NCI-H1092 treated with DMSO at 0.1 percent for 48 hours (cell line): Measurements from ENCODE around the gene COPZ1.
"Not testable (repeated sequence)": the region's sequence is repeated elsewhere in the genome, so short reads cannot be mapped to it uniquely, and the experiment has no call there.

Experiments used
- DNase-seq: peaks from one replicate; lab custom pipeline; 2025; lab: John Stamatoyannopoulos, UW

The COPZ1 gene, protein sequence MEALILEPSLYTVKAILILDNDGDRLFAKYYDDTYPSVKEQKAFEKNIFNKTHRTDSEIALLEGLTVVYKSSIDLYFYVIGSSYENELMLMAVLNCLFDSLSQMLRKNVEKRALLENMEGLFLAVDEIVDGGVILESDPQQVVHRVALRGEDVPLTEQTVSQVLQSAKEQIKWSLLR

DNA sequence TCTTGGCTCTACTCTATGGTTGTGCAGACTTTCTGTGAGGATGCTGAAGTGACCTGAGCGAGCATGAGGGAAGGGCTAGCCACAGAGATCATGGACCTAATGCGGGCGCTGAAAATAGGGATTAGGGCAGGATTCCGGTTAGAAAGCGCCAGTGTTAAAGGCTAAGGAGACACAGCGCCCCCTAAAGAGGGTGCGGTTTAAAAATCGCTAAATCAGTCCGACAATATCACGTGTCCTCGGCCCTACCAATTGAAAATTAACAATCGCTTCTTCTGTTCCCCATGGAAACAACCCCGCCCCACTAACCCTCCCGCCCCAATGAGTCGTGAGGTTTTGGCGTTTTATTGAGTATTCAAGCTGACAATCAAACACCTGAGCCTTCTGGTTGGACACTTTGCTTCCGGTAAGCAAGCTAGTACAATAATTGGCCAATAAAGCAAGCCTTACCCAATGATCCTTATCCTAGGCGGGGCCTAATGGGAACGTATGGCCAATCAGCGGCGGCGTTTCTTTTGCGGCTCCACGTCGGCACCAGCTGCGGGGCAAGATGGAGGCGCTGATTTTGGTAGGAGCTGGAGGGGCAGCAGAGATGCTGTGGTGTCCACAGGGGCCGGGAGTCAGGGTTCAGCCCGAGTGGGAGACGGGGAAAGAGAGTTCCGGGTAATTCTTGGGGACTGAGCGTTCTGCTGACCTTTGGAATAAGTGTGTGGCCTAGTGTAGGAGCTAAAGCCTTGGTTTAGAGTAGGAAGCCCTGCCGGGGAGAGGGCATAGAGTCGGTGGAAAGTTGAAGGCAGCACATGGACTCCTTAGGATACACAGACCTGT, at the start of gene COPZ1:
Gene COPZ1 (plus strand): TSS at position 515 of the 825 bp plus-strand sequence. CDS start 33 bp downstream, at position 548.
- DNase-seq: peak; percentile 100

DNA sequence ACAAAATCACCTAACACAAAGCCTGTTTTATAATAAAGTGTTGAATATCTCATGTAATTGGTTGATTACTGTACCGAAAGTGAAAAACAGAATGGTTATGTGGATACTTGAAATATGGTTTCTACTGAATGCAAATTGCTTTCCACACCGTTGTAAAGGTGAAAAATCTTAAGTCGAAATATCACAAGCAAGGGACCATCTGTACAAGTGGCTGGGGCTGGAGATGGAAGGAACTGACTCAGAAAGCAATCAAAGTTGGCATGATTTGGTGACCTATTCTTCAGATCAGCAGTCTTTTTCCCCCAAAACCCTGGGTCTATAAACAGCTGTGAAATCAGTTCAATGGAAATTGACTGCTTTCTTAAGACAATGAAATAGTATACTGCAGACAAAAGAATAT, 48.6 kb upstream of the COPZ1 start:
- DNase-seq: no peak

DNA sequence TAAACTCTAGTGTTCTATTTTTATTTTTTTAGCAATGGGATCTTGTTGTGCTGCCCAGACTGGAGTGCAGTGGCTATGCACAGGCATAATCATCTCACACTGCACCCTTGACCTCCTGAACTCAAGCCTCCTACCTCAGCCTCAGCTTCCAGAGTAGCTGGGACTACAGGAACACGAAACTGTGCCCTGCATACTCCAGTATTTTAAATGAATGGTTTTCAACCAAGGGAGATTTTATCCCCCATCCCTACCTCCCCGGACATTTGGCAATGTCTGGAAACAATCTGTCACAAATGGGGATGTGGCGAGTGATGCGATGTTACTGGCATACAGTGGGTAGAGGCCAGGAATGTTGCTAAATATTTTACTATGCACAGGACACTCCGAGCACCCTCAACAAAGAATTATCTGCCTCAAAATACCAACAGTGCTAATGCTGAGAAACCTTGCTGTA, 47.1 kb upstream of the COPZ1 start:
- no peak for DNase-seq

DNA sequence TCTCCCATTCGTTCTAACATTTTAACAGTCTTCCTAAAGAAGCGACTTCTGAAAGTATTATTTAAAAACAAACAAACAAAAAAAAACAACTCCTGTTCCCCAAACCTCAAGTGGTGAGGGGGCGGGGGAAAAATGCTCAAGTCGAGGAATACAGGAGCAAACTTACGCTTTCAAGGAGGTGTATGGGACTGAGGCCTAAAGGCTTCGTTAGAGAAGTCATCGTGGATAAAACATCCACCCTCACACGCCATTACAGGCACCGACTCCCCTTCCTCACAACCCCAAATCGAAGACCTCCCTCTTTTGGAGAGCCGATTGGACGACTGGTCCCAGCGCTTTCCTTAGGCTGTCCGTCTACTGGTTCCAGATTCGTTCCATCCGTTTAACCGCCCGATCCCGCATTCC, 45.7 kb upstream of the COPZ1 start:
- DNase-seq: no peak

DNA sequence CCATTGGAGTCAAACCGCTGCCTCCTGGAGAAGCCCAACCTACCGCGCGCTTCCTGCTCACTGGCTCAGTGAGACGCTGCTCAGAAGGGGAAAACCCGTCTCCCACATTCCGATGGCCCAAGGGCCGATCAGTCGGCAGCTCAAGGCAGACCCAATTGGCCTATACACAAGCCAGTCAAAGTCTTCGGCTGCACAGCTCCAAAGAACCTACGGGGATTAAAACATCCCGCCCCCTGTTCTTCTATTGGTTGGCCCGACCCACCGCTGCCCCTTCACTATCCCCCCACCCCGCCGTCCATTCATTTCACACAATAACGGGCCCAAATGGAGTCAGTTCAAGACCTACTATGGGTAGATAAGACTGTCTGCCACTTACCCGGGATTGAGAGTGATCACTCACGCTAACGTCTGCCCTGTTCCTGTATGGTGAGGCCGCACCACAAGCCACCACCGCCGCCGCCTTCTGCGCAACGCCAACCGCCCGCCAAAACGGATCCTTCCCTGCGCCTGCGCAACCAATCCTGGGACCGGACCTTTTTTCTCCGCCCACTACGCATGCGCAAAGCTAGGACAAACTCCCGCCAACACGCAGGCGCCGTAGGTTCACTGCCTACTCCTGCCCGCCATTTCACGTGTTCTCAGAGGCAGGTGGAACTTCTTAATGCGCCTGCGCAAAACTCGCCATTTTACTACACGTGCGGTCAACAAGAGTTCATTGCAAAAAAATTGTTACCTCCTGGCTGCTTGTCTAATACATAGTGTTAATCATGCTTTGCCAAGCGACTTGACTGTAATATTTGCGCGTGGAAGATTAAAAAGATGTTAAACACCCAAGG, 45.1 kb upstream of the COPZ1 start, which contains the start of gene CBX5:
Gene CBX5 (minus strand): TSS at position 491 of the 836 bp plus-strand sequence. CDS start 22,472 bp downstream, outside the sequence.
- DNase-seq: peak; percentile 100

DNA sequence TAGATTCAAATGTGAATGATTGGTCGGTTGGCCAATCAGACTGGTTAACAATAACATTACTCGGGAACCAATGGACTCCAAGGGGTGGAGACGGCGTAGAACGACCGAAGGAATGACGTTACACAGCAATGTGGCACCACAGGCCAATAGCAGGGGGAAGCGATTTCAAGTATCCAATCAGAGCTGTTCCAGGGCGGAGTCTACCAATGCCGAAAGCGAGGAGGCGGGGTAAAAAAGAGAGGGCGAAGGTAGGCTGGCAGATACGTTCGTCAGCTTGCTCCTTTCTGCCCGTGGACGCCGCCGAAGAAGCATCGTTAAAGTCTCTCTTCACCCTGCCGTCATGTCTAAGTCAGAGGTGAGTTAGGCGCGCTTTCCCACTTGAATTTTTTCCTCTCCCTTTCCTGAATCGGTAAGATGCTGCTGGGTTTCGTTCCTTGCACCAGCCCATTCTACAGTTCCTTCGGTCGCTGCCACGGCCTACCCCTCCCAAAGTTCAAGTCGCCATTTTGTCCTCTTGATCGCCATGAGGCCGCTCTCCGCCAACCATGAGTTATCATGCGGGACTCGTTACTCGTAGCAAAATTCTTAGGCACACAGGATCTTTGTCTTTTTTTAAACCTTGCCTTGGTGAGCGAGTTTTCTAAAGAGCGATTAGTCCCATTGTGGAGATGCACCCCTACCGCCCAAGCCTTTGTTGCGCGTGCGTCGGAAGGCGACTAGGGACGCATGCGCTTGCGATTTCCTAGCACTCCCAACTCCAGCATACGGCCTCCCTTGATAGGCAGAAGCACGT, 44.3 kb upstream of the COPZ1 start, which contains the start of gene HNRNPA1:
Gene HNRNPA1 (plus strand): TSS at position 259 of the 793 bp plus-strand sequence. CDS start 82 bp downstream, at position 341.
- peak; percentile 100 for DNase-seq

DNA sequence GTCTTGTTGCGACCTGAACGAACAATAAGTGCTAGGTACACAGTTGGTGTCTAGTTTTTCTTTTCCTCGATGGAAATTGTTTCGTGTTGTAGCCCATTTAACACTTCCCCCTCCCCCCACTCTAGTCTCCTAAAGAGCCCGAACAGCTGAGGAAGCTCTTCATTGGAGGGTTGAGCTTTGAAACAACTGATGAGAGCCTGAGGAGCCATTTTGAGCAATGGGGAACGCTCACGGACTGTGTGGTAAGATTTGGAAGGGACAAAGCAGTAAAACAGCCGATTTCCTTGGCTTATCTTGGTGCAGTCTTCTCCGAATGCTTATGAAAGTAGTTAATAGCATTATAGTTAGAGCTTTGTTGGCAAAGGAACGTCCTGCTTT, 43.7 kb upstream of the COPZ1 start:
- not testable (repeated sequence) for DNase-seq

DNA sequence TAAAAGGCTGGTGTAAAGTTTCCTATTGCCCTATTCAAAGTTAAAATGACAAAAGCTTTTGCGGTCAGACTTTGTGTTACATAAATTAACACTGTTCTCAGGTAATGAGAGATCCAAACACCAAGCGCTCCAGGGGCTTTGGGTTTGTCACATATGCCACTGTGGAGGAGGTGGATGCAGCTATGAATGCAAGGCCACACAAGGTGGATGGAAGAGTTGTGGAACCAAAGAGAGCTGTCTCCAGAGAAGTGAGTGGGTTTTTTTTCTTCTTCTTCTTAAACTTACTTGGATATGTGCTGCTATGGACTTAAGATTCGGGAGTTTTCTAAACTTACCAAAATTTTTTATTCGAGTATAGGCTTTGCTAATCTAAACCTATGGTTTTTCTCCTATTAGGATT, 43.2 kb upstream of the COPZ1 start:
- DNase-seq: not testable (repeated sequence)

DNA sequence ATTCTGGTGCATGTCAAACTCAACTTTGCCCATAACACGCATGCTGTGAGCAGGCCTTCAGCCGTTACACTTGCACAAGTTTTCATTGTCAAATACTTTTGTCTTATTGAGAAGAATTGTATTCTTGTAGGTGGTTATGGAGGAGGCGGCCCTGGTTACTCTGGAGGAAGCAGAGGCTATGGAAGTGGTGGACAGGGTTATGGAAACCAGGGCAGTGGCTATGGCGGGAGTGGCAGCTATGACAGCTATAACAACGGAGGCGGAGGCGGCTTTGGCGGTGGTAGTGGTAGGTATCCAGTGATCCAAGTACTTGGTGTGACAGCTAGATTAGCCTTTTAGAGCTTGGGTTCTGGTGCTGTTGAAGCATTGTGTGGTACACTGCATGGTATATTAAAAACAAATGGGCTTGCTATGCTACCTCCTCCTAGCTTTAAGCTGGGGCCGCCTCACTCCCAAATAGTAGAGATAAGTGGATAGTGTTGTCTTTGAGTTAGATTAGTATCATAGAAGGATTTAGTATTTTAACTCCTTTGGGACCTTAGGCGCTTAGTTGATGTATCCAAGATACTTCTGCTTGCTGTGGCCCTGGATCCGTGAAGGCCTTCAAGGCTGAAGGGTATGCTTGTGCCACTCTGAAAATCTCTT, 41.9 kb upstream of the COPZ1 start:
- no peak for DNase-seq

DNA sequence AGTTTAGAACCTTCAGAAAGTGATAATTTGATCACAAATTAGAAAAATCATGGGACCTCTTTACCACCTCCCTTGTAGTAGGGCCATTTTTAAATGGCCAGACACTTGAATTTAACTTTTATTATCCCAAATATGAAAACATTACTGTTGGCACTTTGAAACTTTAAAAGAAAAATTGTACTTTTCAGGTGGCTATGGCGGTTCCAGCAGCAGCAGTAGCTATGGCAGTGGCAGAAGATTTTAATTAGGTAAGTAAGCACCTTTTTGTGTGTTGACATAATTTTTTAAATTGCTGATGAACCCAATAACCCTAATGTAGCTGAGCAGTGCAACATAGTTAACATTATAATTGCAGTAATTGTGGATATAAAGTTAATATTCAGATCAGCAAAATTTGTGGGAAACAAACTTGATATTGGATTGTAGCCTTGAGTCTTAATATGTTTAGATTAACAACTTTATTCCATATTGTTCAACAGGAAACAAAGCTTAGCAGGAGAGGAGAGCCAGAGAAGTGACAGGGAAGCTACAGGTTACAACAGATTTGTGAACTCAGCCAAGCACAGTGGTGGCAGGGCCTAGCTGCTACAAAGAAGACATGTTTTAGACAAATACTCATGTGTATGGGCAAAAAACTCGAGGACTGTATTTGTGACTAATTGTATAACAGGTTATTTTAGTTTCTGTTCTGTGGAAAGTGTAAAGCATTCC, 40.7 kb upstream of the COPZ1 start:
- not testable (repeated sequence) for DNase-seq

DNA sequence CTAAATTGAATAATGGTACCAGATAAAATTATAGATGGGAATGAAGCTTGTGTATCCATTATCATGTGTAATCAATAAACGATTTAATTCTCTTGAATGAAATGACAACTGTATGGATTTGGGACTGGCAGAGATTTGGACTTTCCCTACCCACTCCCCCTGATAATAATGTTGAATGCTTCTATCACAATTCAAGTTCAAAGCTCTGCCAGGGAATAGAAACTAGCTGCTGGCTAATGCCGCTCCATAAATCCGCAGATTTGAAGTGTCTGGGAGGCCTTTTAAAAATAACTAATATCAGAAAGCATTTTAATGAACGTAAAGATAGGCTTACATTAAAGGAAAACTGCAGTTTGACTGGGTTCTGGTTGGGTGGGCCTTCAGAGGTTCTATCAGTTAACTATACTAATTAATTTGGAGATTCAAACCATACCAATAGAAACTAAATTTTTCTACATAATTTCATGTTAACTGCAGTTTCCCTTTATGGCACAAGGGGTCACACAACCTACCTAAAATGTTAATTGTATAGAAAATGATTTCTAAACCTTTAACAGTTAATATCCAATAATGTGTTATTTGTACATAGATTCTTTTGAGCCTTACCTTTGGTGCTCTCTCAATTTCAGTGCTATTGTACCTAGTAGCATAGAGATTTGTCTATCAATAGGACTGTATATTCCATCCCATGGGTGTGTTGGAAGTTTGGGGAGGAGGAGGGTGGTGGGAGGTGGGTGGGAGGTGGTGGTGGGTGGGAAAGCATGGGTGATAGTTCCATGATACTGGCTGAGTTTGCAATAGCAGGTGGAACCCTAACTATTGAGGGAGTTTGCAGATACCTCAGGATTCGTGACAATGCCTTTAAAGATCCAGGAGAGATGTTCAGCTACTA, 39.5 kb upstream of the COPZ1 start:
- DNase-seq: no peak

DNA sequence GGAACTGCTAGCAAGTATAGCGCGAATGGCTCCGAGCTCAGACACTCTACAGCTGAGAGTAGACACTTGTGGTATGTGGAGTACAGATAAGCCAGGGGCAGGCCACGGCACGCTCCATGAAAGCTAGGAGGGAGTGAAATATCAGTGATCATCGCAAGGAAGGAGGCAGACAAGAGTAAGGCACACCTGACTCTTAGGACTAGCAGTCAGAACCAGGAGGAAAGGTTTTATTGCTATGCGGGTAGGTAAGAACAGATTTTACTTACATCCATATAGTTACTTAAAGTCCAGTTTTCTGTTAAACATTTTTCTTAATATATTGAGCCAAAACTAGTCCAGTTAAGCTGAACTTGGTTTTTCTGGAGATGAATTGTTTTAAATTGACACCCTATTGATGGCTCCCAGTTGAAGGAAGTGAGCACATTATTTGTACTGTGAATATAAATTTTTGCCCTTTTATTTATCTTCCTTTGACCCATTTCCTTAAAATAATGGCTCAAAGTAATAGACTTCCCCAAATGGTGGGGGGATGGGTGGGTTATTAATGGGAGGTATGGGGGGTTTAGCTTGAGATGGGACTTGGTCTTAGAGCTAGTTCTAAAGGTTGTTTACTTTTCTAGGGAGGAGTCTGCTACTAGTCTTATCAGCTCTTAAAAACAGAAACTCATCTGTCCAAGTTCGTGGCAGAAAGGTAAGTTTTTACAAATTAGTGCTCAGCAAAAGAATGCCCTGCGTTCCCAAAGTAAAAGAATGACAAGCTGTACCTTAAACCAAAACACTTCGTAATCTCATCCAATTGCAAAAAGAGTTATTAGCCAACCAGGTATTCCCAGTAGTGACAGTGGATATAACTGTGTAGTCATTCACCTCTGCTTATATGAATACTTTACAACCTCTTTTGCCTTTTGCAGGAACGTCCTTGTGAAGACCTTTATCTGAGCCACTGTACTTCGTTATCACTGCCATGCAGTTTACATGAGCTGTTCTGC, 38.6 kb upstream of the COPZ1 start:
- DNase-seq: no peak

DNA sequence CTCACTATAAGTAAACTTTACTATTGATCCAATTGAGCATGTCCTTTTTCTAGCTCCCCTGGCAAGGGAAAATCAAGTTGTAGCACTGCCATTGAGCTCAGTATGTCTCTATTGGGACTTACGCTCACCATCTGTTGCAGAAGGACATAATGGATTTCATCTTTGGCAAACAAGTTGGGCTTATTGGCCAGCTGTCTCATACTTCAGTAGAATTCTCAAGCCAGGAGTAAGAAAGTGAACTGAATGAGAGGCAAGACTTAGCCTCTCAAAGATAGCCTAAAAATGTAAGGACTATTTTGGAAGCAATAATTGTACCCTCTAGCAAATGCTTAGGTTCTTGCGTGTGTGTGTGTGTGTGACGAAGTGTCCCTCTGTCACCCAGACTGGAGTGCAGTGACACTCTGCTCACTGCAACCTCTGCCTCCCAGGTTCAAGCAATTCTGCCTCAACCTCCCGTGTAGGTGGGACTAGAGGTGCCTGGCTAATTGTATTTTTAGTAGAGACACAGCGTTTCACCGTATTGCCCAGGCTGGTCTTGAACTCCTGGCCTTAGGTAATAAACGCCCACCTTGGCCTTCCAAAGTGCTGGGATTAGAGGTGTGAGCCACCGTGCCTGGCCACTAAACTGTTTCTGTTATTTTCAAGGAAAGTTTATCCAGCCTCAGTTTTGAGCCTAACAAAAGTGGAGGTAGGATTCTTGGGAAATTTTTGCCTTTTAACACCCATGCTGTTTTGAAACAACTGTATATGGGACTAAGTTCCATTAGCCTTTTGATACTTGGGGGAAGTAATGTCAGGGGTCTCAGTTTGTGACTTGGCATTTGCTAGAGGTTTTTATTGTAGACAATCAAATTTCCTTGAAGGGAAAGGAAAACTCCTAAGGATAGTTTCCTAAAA, 37.4 kb upstream of the COPZ1 start:
- DNase-seq: no peak

DNA sequence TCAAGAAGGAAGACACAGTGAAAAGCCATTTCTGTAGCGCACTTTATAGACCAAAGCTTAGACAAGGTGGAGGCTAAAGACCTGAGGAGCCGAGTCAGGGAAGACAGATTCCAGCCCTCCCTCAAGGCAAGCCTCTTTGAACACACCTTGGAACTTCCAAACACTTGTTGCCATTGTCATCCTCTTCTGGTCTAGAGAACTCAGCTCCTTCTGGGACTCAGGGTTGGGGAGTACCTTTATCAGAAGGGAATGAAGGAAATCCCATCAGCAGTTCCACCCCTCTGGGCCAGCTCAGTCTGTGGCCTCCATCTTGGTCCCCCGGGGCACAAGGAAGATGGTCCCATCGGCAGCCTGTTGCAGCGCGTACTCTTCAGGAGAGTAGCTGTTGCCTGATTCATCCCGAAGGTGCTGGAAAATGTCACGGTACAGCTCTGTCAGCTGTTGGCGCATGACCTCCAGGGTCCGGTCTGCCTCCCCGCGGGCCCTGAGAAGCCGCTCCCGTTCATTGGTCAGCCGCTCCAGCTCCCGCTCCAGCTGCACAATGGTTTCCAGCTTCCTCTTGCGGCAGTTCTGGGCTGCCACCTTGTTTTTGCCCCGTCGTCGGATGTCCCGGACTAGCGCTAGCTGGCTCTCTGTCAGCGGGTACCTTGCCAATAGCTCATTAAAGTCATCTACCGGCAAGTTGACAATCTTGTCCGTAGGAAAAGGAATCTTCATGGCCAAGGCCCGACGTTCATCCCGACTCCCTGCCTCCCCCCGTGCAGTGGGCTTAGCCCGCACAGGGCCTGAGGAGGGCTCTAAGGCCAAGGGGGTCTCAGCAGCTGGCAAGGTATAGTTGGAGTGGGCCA, 32.6 kb upstream of the COPZ1 start:
- DNase-seq: no peak

DNA sequence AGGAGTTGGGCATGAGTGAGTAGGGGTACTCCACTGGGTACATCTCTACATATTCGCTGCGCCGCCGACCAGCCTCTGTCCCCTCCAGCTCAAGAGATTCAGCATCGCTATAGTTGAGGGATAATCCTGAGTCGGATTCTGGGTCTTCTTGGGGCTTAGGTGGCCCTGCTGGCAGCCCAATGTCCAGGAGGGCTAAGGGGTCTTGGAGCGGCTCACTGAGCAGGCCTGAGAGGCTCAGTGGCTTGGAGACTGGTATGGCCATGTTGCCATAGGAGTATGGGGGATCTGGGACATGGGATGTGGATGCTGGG, 32.0 kb upstream of the COPZ1 start:
- no peak for DNase-seq
